ENCODE results near the gene CYLC2.

Gene CYLC2

GRCh38 chr9:102995033-102995432 lies at the start of gene CYLC2:
CYLC2 (plus strand) TSS chr9:102995333; CDS start chr9:102995381, 48 bp downstream.
- DNase-seq (ENCODE audit: insufficient read length, low spot score) (no peak), FAIRE-seq (no peak)
- TF ChIP-seq CTCF (IDR thresholded peaks at IDR 0.05; ENCODE audit: insufficient read depth, missing control alignments), result no peak

GRCh38 chr9:102950346-102950745 lies 44.8 kb upstream of the CYLC2 start:
- FAIRE-seq (no peak), DNase-seq (ENCODE audit: insufficient read length, low spot score) (no peak)
- TF ChIP-seq CTCF (IDR thresholded peaks at IDR 0.05; ENCODE audit: insufficient read depth, missing control alignments), result no peak

GRCh38 chr9:102966999-102967398 lies 28.1 kb upstream of the CYLC2 start:
- no peak for TF ChIP-seq CTCF (IDR thresholded peaks at IDR 0.05; ENCODE audit: insufficient read depth, missing control alignments)
- FAIRE-seq, result no peak
- DNase-seq (ENCODE audit: insufficient read length, low spot score), result no peak

- DNase-seq (ENCODE audit: insufficient read length, low spot score) (no peak), FAIRE-seq (no peak)
- TF ChIP-seq CTCF (IDR thresholded peaks at IDR 0.05; ENCODE audit: insufficient read depth, missing control alignments), result no peak
Measured at GRCh38 chr9:102967979-102968378, 27.2 kb upstream of the CYLC2 start.

- no peak for TF ChIP-seq CTCF (IDR thresholded peaks at IDR 0.05; ENCODE audit: insufficient read depth, missing control alignments)
- no peak for FAIRE-seq
- no peak for DNase-seq (ENCODE audit: insufficient read length, low spot score)
Measured at GRCh38 chr9:102972780-102973179, 22.4 kb upstream of the CYLC2 start.

GRCh38 chr9:102974530-102974929 lies 20.6 kb upstream of the CYLC2 start:
- no peak for DNase-seq (ENCODE audit: insufficient read length, low spot score)
- no peak for FAIRE-seq
- no peak for TF ChIP-seq CTCF (IDR thresholded peaks at IDR 0.05; ENCODE audit: insufficient read depth, missing control alignments)

GRCh38 chr9:102975251-102975650 lies 19.9 kb upstream of the CYLC2 start:
- DNase-seq (ENCODE audit: insufficient read length, low spot score), result no peak
- TF ChIP-seq CTCF (IDR thresholded peaks at IDR 0.05; ENCODE audit: insufficient read depth, missing control alignments), result no peak
- no peak for FAIRE-seq

Data from D721Med (cell line).